Bronchial epithelial cell (primary cell): ENCODE data around the gene PRDM12. TPM values are rescaled to one million over a fixed set of nuclear protein-coding genes. Genes with fewer than 3 reads are reported as not detected.

Experiments
- DNase-seq: peaks from one replicate; pipeline ENCODE4 v3.0.0-alpha.2; 2010; ENCODE audit warnings: low read depth
- FAIRE-seq: peaks from 2 replicates; lab custom pipeline; 2011; peaks lifted over from hg19 to GRCh38; lab: Jason Lieb, UNC
- H3K27me3 ChIP-seq: 2 replicates; pipeline ENCODE4 v1.5.1; 2011; ENCODE audit warnings: low read length; ENCODE audit not compliant: control insufficient read depth, insufficient read depth
- H3K36me3 ChIP-seq: 2 replicates; pipeline ENCODE4 v1.5.1; 2011; ENCODE audit warnings: low read length; ENCODE audit not compliant: control insufficient read depth, insufficient read depth
- H3K4me3 ChIP-seq: 2 replicates; pipeline ENCODE4 v1.5.1; 2011; ENCODE audit warnings: mild to moderate bottlenecking, low read depth, low read length, control low read depth
- CTCF ChIP-seq: IDR thresholded peaks from 2 replicates; pipeline ENCODE4 v1.5.1; 2011; ENCODE audit warnings: mild to moderate bottlenecking, moderate library complexity, low read length, control low read depth, inconsistent platforms; ENCODE audit not compliant: insufficient read depth, severe bottlenecking
- total RNA-seq: library from RNA; depleted of rRNA; stranded (reverse); fragments of >200 nt; gene quantifications from 2 replicates; pipeline ENCODE4 v1.2.1, GENCODE V29; 2014

PRDM12 gene
- total RNA-seq, 1 donor from 2014 or later = not detected

- DNase-seq (no peak), FAIRE-seq (no peak)
- no peak for TF ChIP-seq CTCF
- H3K36me3 ChIP-seq = no peaks in the 10 kb centered on the region
- H3K27me3 ChIP-seq = no peaks in the 10 kb centered on the region
- H3K4me3 ChIP-seq = peak overlapping the region; percentile 97
These were observed 50.9 kb downstream of the PRDM12 start for GRCh38 chr9:130715270-130715669.

GRCh38 chr9:130718562-130718961, 54.2 kb downstream of the PRDM12 start:
- FAIRE-seq = no peak
- DNase-seq = no peak
- Histone ChIP-seq H3K27me3 (no peaks in the 10 kb centered on the region), H3K4me3 (no peak overlapping the region), H3K36me3 (no peaks in the 10 kb centered on the region)
- TF ChIP-seq CTCF = no peak

GRCh38 chr9:130720762-130721161, 56.4 kb downstream of the PRDM12 start:
- FAIRE-seq (no peak), DNase-seq (no peak)
- H3K36me3 ChIP-seq = no peaks in the 10 kb centered on the region
- H3K27me3 ChIP-seq = no peaks in the 10 kb centered on the region
- TF ChIP-seq CTCF = no peak
- no peak overlapping the region for H3K4me3 ChIP-seq

GRCh38 chr9:130728721-130729120, 64.3 kb downstream of the PRDM12 start:
- H3K4me3 ChIP-seq = no peak overlapping the region
- DNase-seq (peak; percentile 84), FAIRE-seq (no peak)
- no peaks in the 10 kb centered on the region for H3K36me3 ChIP-seq
- TF ChIP-seq CTCF = no peak
- H3K27me3 ChIP-seq = no peaks in the 10 kb centered on the region

GRCh38 chr9:130729145-130729544, 64.8 kb downstream of the PRDM12 start:
- H3K27me3 ChIP-seq = no peaks in the 10 kb centered on the region
- no peak for TF ChIP-seq CTCF
- peak; percentile 52 for FAIRE-seq
- H3K36me3 ChIP-seq = no peaks in the 10 kb centered on the region
- no peak for DNase-seq
- H3K4me3 ChIP-seq = no peak overlapping the region

- Histone ChIP-seq H3K27me3 (no peaks in the 10 kb centered on the region), H3K4me3 (no peak overlapping the region), H3K36me3 (no peaks in the 10 kb centered on the region)
- no peak for FAIRE-seq
- TF ChIP-seq CTCF = no peak
- no peak for DNase-seq
These were observed 67.0 kb downstream of the PRDM12 start for GRCh38 chr9:130731355-130731754.
